HepG2 (cell line): ENCODE measurements around the gene TBC1D22A. TPM values are rescaled to one million over a fixed set of nuclear protein-coding genes. Genes with fewer than 3 reads are reported as not detected.

Experiments used
- CREBL2 ChIP-seq: sonication (generic); formaldehyde crosslinking; IDR thresholded peaks from 2 replicates; pipeline ENCODE4 v1.8.1; 2023; ENCODE audit warnings: missing genetic modification reagents, mild to moderate bottlenecking, borderline replicate concordance
- FIP1L1 ChIP-seq: fragments of 200-400 bp; formaldehyde crosslinking; IDR thresholded peaks from 2 replicates; pipeline ENCODE4 v1.6.1; 2018; ENCODE audit warnings: low read depth, mild to moderate bottlenecking, low read length, moderate library complexity, borderline replicate concordance; ENCODE audit not compliant: insufficient read depth
- HINFP ChIP-seq: sonication (generic); formaldehyde crosslinking; IDR thresholded peaks from 2 replicates; pipeline ENCODE4 v1.4.0; 2020; ENCODE audit warnings: low read depth, mild to moderate bottlenecking, missing genetic modification reagents
- HNRNPUL1 ChIP-seq: fragments of 200-400 bp; formaldehyde crosslinking; IDR thresholded peaks from 2 replicates; pipeline ENCODE4 v1.6.1; 2017; ENCODE audit warnings: low read depth, mild to moderate bottlenecking, low read length, moderate library complexity
- HOXA7 ChIP-seq: sonication (generic); formaldehyde crosslinking; IDR thresholded peaks from 2 replicates; pipeline ENCODE4 v1.8.1; 2022; ENCODE audit warnings: mild to moderate bottlenecking, missing genetic modification reagents, moderate library complexity
- MIER2 ChIP-seq: IDR thresholded peaks from 2 replicates; pipeline ENCODE4 v1.6.1; 2016; ENCODE audit warnings: missing biosample characterization, missing genetic modification reagents
- MXD4 ChIP-seq: IDR thresholded peaks from 2 replicates; pipeline ENCODE4 v1.6.1; 2016; ENCODE audit warnings: mild to moderate bottlenecking, missing biosample characterization, missing genetic modification reagents
- U2AF1 ChIP-seq: fragments of 200-400 bp; formaldehyde crosslinking; optimal IDR thresholded peaks from 2 replicates; pipeline ENCODE3; 2017; ENCODE audit warnings: mild to moderate bottlenecking, low read depth, low read length
- ZHX2 ChIP-seq, 2 experiments: sonication (generic) in 1 of 2; formaldehyde crosslinking in 1 of 2; IDR thresholded peaks; 2 replicates each; pipeline versions ENCODE4 v1.6.1 to v1.9.0; 2014 to 2022; ENCODE audit warnings: antibody characterized with exemption in 1 of 2, borderline replicate concordance in 1 of 2, inconsistent platforms in 1 of 2, low read depth in 1 of 2, missing genetic modification reagents in 1 of 2
- ZNF230 ChIP-seq: sonication (generic); formaldehyde crosslinking; IDR thresholded peaks from 2 replicates; pipeline ENCODE4 v1.4.0; 2020; ENCODE audit warnings: mild to moderate bottlenecking, missing genetic modification reagents
- ZNF414 ChIP-seq: sonication (generic); formaldehyde crosslinking; IDR thresholded peaks from 2 replicates; pipeline ENCODE4 v1.5.0; 2020; ENCODE audit warnings: missing genetic modification reagents
- polyA plus RNA-seq, 8 experiments: library from polyadenylated mRNA; depleted of rRNA in 3 of 8; stranded (reverse) in 7 of 8; unstranded in 1 of 8; fragments of >200 nt; fragmentation: Illumina TruSeq in 4 of 8; extraction: Trizol in 4 of 8; gene quantifications; 2 replicates each; pipeline versions ENCODE4 v1.2.1 to v1.2.3, GENCODE V29; 2011 to 2016; ENCODE audit warnings: low read depth in 4 of 8, missing spikeins in 1 of 8, mixed read lengths in 1 of 8; ENCODE audit not compliant: insufficient read depth in 1 of 8
- total RNA-seq, 5 experiments: library from RNA; depleted of rRNA; stranded (reverse); fragments of >200 nt; fragmentation: Illumina TruSeq; extraction: Trizol; gene quantifications; 2 replicates each; pipeline ENCODE4 v1.2.3, GENCODE V29; 2016; ENCODE audit warnings: low read depth in 1 of 5

The TBC1D22A gene
- total and polyA plus RNA-seq, 2 of the 13 experiments (the other 11 are each of a cell fraction or from before 2014, with no cell fraction given), result 17.3 to 18.0 TPM

- TF ChIP-seq ZHX2 (IDR thresholded peaks at IDR 0.05; ENCODE audit: low read depth) (no peak), ZHX2 (CRISPR knock-in tag; IDR thresholded peaks at IDR 0.05; ENCODE audit: borderline replicate concordance) (no peak), FIP1L1 (no peak), ZNF414 (no peak), MXD4 (no peak), HOXA7 (CRISPR knock-in tag) (no peak), MIER2 (no peak), ZNF230 (no peak), U2AF1 (no peak), CREBL2 (CRISPR knock-in tag) (no peak), HINFP (CRISPR knock-in tag) (no peak), HNRNPUL1 (no peak)
These were observed 211.6 kb downstream of the TBC1D22A start (continued) for GRCh38 chr22:46974077-46974476.
